Activated CD8-positive, alpha-beta T cell treated with anti-CD3 and anti-CD28 coated beads for 36 hours (primary cell): ENCODE measurements around the gene PAX8. TPM values are rescaled to one million over a fixed set of nuclear protein-coding genes. Genes with fewer than 3 reads are reported as not detected.

Experiments used
- ATAC-seq: fragments of 200-7000 bp; cut with Tn5 transposase; one replicate; pipeline ENCODE4 v1.10.0; 2021; ENCODE audit warnings: mild to moderate bottlenecking, moderate library complexity
- CTCF ChIA-PET: fragments of 350-600 bp; sonication (Branson Sonifier 250); formaldehyde crosslinking; loops from one replicate; lab custom pipeline; 2021; ENCODE audit warnings: antibody characterized with exemption; lab: Charles Lee
- POLR2A ChIA-PET: fragments of 350-600 bp; sonication (Branson Sonifier 250); formaldehyde crosslinking; loops from one replicate; lab custom pipeline; 2021; ENCODE audit warnings: antibody characterized with exemption; lab: Charles Lee
- DNase-seq: peaks from one replicate; pipeline ENCODE4 v3.0.0-alpha.2; 2020
- H3K27ac Mint-ChIP-seq: one replicate; pipeline ENCODE4 v1.8.0; 2021; ENCODE audit warnings: mild to moderate bottlenecking, mixed read lengths
- H3K27me3 Mint-ChIP-seq: one replicate; pipeline ENCODE4 v1.8.0; 2021; ENCODE audit warnings: mixed read lengths
- H3K36me3 Mint-ChIP-seq: one replicate; pipeline ENCODE4 v1.8.0; 2021; ENCODE audit warnings: low read depth, mixed read lengths
- H3K4me1 Mint-ChIP-seq: one replicate; pipeline ENCODE4 v1.8.0; 2021; ENCODE audit warnings: low read depth, mixed read lengths
- H3K4me3 Mint-ChIP-seq: one replicate; pipeline ENCODE4 v1.8.0; 2021; ENCODE audit warnings: mild to moderate bottlenecking, moderate library complexity, mixed read lengths
- H3K9me3 Mint-ChIP-seq: one replicate; pipeline ENCODE4 v1.8.0; 2021; ENCODE audit warnings: mixed read lengths
- intact Hi-C: fragments of 100-400 bp; cut with micrococcal nuclease; formaldehyde crosslinking; loops from one replicate; pipeline ENCODE4 v1.10.0; 2022
- total RNA-seq, 2 experiments: library from RNA; stranded (reverse); gene quantifications; one replicate each; pipeline ENCODE4 v1.2.3, GENCODE V29; 2021
- TF ChIP-seq, protein P1 (sequence below): fragments of 200-600 bp; IDR thresholded peaks from one replicate; pipeline ENCODE4 v1.8.0; 2022; ENCODE audit warnings: antibody characterized with exemption, mild to moderate bottlenecking

The PAX8 gene
- total RNA-seq, 2 experiments from 2014 or later, result 0.43 to 0.63 TPM

DNA sequence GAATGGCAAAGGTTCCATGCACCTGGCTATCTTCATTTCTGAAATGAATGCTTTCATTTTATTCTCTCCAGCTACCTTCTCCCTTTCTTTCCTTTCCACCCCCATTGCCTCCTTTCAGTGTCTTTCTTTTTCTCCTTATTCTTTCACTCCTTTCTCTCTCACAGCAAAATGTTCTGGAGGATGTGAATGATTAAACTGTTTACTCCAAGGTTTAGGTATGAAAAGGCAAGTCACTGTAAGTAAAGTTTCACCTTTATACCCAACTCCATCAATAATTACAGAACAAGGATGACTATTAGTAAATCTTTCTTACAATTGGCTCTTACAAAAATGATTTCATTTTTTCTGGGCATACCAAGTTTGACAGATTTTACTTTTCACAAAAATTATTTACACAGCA, 4.3 kb downstream of the PAX8 start:
- ChIA-PET POLR2A (no interaction called here), CTCF (interaction anchor here (1.2 kb wide), 1 partner anchor 15 kb away, joined by 3 read pairs; no protein-coding TSS in a partner anchor)
- no peak for ATAC-seq
- DNase-seq, result no peak
- peaks cover 56% of the 10 kb centered on the region for H3K27me3 Mint-ChIP-seq
- no peak overlapping the region for H3K27ac Mint-ChIP-seq
- H3K4me3 Mint-ChIP-seq, result no peak overlapping the region
- H3K4me1 Mint-ChIP-seq, result peaks cover 19% of the 10 kb centered on the region
- TF ChIP-seq, protein P1, sequence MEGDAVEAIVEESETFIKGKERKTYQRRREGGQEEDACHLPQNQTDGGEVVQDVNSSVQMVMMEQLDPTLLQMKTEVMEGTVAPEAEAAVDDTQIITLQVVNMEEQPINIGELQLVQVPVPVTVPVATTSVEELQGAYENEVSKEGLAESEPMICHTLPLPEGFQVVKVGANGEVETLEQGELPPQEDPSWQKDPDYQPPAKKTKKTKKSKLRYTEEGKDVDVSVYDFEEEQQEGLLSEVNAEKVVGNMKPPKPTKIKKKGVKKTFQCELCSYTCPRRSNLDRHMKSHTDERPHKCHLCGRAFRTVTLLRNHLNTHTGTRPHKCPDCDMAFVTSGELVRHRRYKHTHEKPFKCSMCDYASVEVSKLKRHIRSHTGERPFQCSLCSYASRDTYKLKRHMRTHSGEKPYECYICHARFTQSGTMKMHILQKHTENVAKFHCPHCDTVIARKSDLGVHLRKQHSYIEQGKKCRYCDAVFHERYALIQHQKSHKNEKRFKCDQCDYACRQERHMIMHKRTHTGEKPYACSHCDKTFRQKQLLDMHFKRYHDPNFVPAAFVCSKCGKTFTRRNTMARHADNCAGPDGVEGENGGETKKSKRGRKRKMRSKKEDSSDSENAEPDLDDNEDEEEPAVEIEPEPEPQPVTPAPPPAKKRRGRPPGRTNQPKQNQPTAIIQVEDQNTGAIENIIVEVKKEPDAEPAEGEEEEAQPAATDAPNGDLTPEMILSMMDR, result no peak
- H3K36me3 Mint-ChIP-seq, result no peaks in the 10 kb centered on the region
- intact Hi-C loops, result no loop called here
- no peaks in the 10 kb centered on the region for H3K9me3 Mint-ChIP-seq

- TF ChIP-seq, protein P1, result no peak
- ATAC-seq (no peak), DNase-seq (no peak)
- Mint-ChIP-seq H3K4me3 (no peak overlapping the region), H3K27me3 (peaks cover 56% of the 10 kb centered on the region), H3K36me3 (no peaks in the 10 kb centered on the region), H3K4me1 (peaks cover 19% of the 10 kb centered on the region), H3K27ac (no peak overlapping the region), H3K9me3 (no peaks in the 10 kb centered on the region)
- POLR2A ChIA-PET, result interaction anchor here (1.8 kb wide), 1 partner anchor 18 kb away, joined by 4 read pairs; no protein-coding TSS in a partner anchor
- CTCF ChIA-PET, result interaction anchor here (1.0 to 2.2 kb wide), 6 partner anchors 8 to 137 kb away, joined by 3 to 12 read pairs (median 6); no protein-coding TSS in a partner anchor
- intact Hi-C loops, result no loop called here
Measured at GRCh38 chr2:113273981-113274380, 4.7 kb downstream of the PAX8 start.

- DNase-seq, result peak; percentile 61
- intact Hi-C loops, result no loop called here
- no peak overlapping the region for H3K4me3 Mint-ChIP-seq
- TF ChIP-seq, protein P1, result peak; percentile 42
- no peaks in the 10 kb centered on the region for H3K36me3 Mint-ChIP-seq
- no peaks in the 10 kb centered on the region for H3K9me3 Mint-ChIP-seq
- ATAC-seq, result peak; percentile 94
- ChIA-PET POLR2A (interaction anchor here (1.8 kb wide), 1 partner anchor 17 kb away, joined by 4 read pairs; no protein-coding TSS in a partner anchor), CTCF (interaction anchor here (0.8 to 2.2 kb wide), 12 partner anchors 9 to 137 kb away, joined by 3 to 12 read pairs (median 5); no protein-coding TSS in a partner anchor)
- H3K27me3 Mint-ChIP-seq, result peaks cover 50% of the 10 kb centered on the region
- no peak overlapping the region for H3K27ac Mint-ChIP-seq
- peaks cover 19% of the 10 kb centered on the region for H3K4me1 Mint-ChIP-seq
Measured at GRCh38 chr2:113273027-113273551, 5.6 kb downstream of the PAX8 start.

GRCh38 chr2:113272477-113272876, 6.2 kb downstream of the PAX8 start:
- Mint-ChIP-seq H3K36me3 (no peaks in the 10 kb centered on the region), H3K4me3 (no peak overlapping the region), H3K27me3 (peaks cover 47% of the 10 kb centered on the region), H3K4me1 (peaks cover 19% of the 10 kb centered on the region), H3K9me3 (no peaks in the 10 kb centered on the region), H3K27ac (no peak overlapping the region)
- TF ChIP-seq, protein P1, result no peak
- ChIA-PET POLR2A (interaction anchor here (1.8 kb wide), 1 partner anchor 16 kb away, joined by 4 read pairs; no protein-coding TSS in a partner anchor), CTCF (interaction anchor here (0.8 to 2.2 kb wide), 12 partner anchors 8 to 134 kb away, joined by 3 to 12 read pairs (median 5); no protein-coding TSS in a partner anchor)
- ATAC-seq (no peak), DNase-seq (no peak)
- intact Hi-C loops, result no loop called here

GRCh38 chr2:113268621-113269360, 9.9 kb downstream of the PAX8 start:
- Mint-ChIP-seq H3K4me3 (no peak overlapping the region), H3K27ac (no peak overlapping the region), H3K4me1 (peaks cover 7% of the 10 kb centered on the region), H3K36me3 (no peaks in the 10 kb centered on the region), H3K9me3 (no peaks in the 10 kb centered on the region), H3K27me3 (peaks cover 14% of the 10 kb centered on the region)
- CTCF ChIA-PET, result no interaction called here
- intact Hi-C loops, result no loop called here
- no peak for DNase-seq
- POLR2A ChIA-PET, result no interaction called here
- TF ChIP-seq, protein P1, result no peak
- no peak for ATAC-seq
